NCI-H524 treated with DMSO at 0.1 percent for 48 hours (cell line): ENCODE data around the gene KCNF1.

Experiments used
- DNase-seq: peaks from one replicate; lab custom pipeline; 2025; lab: John Stamatoyannopoulos, UW

The KCNF1 gene

GRCh38 chr2:10880586-10881321 is 31.0 kb upstream of the KCNF1 start:
- no peak for DNase-seq

GRCh38 chr2:10882568-10882967 is 29.2 kb upstream of the KCNF1 start:
- DNase-seq: no peak

- DNase-seq: no peak
These were observed 28.7 kb upstream of the KCNF1 start for GRCh38 chr2:10883066-10883465.

GRCh38 chr2:10883801-10884478 is 27.8 kb upstream of the KCNF1 start:
- DNase-seq: no peak

GRCh38 chr2:10884574-10884975 is 27.2 kb upstream of the KCNF1 start:
- no peak for DNase-seq

GRCh38 chr2:10885094-10885860 is 26.5 kb upstream of the KCNF1 start:
- DNase-seq: no peak

- peak; percentile 94 for DNase-seq
These were observed 24.3 kb upstream of the KCNF1 start for GRCh38 chr2:10887476-10887875.

GRCh38 chr2:10889651-10890215 is 22.0 kb upstream of the KCNF1 start:
- DNase-seq: peak; percentile 91

GRCh38 chr2:10890706-10891270 is 20.9 kb upstream of the KCNF1 start:
- no peak for DNase-seq

GRCh38 chr2:10891390-10891789 is 20.3 kb upstream of the KCNF1 start:
- no peak for DNase-seq

GRCh38 chr2:10891848-10892247 is 19.9 kb upstream of the KCNF1 start:
- DNase-seq: no peak

- no peak for DNase-seq
These were observed 19.4 kb upstream of the KCNF1 start for GRCh38 chr2:10892316-10892715.

- no peak for DNase-seq
These were observed 18.9 kb upstream of the KCNF1 start for GRCh38 chr2:10892796-10893350.

- DNase-seq: no peak
These were observed 17.3 kb upstream of the KCNF1 start for GRCh38 chr2:10894264-10894935.

- DNase-seq: no peak
These were observed 16.5 kb upstream of the KCNF1 start for GRCh38 chr2:10895231-10895630.

- DNase-seq: no peak
These were observed 13.8 kb upstream of the KCNF1 start for GRCh38 chr2:10897956-10898355.

- DNase-seq: no peak
These were observed 11.3 kb upstream of the KCNF1 start for GRCh38 chr2:10900216-10901109.

GRCh38 chr2:10901160-10901939 is 10.4 kb upstream of the KCNF1 start:
- DNase-seq: peak; percentile 66

GRCh38 chr2:10903861-10904210 is 7.9 kb upstream of the KCNF1 start:
- DNase-seq: no peak

GRCh38 chr2:10904455-10904854 is 7.3 kb upstream of the KCNF1 start:
- no peak for DNase-seq
